ENCODE results near the gene NCAPD3.

Gene NCAPD3

DNA sequence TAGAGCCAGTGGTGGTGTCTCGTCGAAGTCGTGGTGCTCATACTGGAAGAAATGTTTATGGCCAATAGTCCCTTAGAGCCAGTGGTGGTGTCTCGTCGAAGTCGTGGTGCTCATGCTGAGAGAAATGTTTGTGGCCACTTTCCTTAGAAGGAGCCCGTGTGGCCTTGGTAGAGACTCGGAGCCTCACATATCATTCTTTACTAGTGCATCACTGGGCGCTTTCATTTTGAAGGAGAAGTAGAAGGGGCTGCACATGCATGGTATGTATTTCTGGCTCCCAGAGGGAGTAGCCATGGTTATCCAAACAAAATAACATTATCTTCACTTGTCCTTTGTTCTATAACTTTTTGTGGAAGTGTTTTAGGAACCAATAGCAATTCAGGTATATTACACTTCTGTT, 85.4 kb downstream of the NCAPD3 start:
- Histone ChIP-seq H3K36me3 (ENCODE audit: control insufficient read depth, insufficient read depth, low read length) (no peaks in the 10 kb centered on the region), H3K9me3 (ENCODE audit: control insufficient read depth, insufficient read depth, low read length) (peaks cover 3% of the 10 kb centered on the region), H3K9ac (ENCODE audit: low read depth, low read length) (no peak overlapping the region), H3K4me3 (ENCODE audit: low read depth, low read length) (no peak overlapping the region), H3K4me1 (ENCODE audit: control insufficient read depth, insufficient read depth, low read length) (peaks cover 3% of the 10 kb centered on the region), H3K27me3 (ENCODE audit: control insufficient read depth, insufficient read depth, low read length) (no peaks in the 10 kb centered on the region)

DNA sequence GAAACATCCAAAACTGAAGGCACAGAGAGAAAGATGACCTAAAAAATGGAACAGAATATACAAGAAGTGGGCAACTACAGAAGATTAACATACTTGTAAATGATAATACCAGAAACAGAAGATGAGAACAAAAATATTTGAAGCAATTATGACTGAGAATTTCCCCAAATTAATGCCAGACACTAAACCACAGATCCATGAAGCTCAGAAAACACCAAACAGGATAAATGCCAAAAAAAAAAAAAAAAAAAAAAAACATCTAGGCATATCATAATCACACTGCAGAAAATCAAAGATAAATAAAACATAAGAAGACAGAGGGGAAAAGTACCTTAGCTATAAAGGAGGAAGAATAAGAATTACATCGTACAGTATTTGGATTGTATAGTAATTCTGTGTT, 89.6 kb downstream of the NCAPD3 start:
- no peak overlapping the region for H3K4me3 ChIP-seq (ENCODE audit: low read depth, low read length)
- no peaks in the 10 kb centered on the region for H3K9me3 ChIP-seq (ENCODE audit: control insufficient read depth, insufficient read depth, low read length)
- H3K4me1 ChIP-seq (ENCODE audit: control insufficient read depth, insufficient read depth, low read length) = no peaks in the 10 kb centered on the region
- H3K27me3 ChIP-seq (ENCODE audit: control insufficient read depth, insufficient read depth, low read length) = no peaks in the 10 kb centered on the region
- no peaks in the 10 kb centered on the region for H3K36me3 ChIP-seq (ENCODE audit: control insufficient read depth, insufficient read depth, low read length)
- H3K9ac ChIP-seq (ENCODE audit: low read depth, low read length) = no peak overlapping the region

GRCh38 chr11:134132808-134133207, 91.0 kb downstream of the NCAPD3 start:
- Histone ChIP-seq H3K9ac (ENCODE audit: low read depth, low read length) (no peak overlapping the region), H3K36me3 (ENCODE audit: control insufficient read depth, insufficient read depth, low read length) (no peaks in the 10 kb centered on the region), H3K4me3 (ENCODE audit: low read depth, low read length) (no peak overlapping the region), H3K27me3 (ENCODE audit: control insufficient read depth, insufficient read depth, low read length) (no peaks in the 10 kb centered on the region), H3K4me1 (ENCODE audit: control insufficient read depth, insufficient read depth, low read length) (no peaks in the 10 kb centered on the region), H3K9me3 (ENCODE audit: control insufficient read depth, insufficient read depth, low read length) (no peaks in the 10 kb centered on the region)

DNA sequence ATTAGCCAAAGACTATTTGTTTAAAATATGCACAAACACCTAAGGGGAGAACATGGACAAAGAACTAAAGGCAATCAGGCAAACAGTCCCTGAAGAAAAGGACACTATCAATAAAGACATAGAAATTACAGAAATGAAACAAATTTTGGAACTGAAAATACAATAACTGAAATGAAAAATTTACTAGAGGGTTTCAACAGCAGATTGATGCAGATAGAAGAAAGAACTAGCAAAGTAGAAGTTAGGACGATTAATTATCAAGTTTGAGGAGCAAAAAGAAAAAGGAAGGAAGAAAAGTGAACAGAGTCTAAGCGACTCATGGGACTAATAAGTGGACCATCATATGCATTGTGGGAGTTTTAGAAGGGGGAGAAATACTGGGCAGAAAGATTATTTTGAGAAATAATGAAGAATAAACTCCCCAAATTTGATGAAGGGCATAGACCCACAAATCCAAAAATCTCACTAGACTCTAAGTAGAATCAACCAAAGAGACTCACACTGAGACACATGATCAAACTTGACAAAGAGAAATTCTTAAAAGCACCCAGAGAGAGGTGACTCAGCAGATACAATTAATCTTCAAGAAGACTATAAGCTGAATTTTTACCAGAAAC, 92.0 kb downstream of the NCAPD3 start:
- H3K36me3 ChIP-seq (ENCODE audit: control insufficient read depth, insufficient read depth, low read length) = no peaks in the 10 kb centered on the region
- no peak overlapping the region for H3K9ac ChIP-seq (ENCODE audit: low read depth, low read length)
- no peaks in the 10 kb centered on the region for H3K9me3 ChIP-seq (ENCODE audit: control insufficient read depth, insufficient read depth, low read length)
- H3K27me3 ChIP-seq (ENCODE audit: control insufficient read depth, insufficient read depth, low read length) = no peaks in the 10 kb centered on the region
- no peak overlapping the region for H3K4me3 ChIP-seq (ENCODE audit: low read depth, low read length)
- no peaks in the 10 kb centered on the region for H3K4me1 ChIP-seq (ENCODE audit: control insufficient read depth, insufficient read depth, low read length)

- H3K36me3 ChIP-seq (ENCODE audit: control insufficient read depth, insufficient read depth, low read length) = no peaks in the 10 kb centered on the region
- H3K9ac ChIP-seq (ENCODE audit: low read depth, low read length) = no peak overlapping the region
- no peak overlapping the region for H3K4me3 ChIP-seq (ENCODE audit: low read depth, low read length)
- no peaks in the 10 kb centered on the region for H3K9me3 ChIP-seq (ENCODE audit: control insufficient read depth, insufficient read depth, low read length)
- H3K27me3 ChIP-seq (ENCODE audit: control insufficient read depth, insufficient read depth, low read length) = peaks cover 9% of the 10 kb centered on the region
- H3K4me1 ChIP-seq (ENCODE audit: control insufficient read depth, insufficient read depth, low read length) = peaks cover 12% of the 10 kb centered on the region
These were observed 97.4 kb downstream of the NCAPD3 start for GRCh38 chr11:134126217-134126822.

GRCh38 chr11:134125507-134125906, 98.3 kb downstream of the NCAPD3 start:
- Histone ChIP-seq H3K9ac (ENCODE audit: low read depth, low read length) (no peak overlapping the region), H3K4me1 (ENCODE audit: control insufficient read depth, insufficient read depth, low read length) (peaks cover 16% of the 10 kb centered on the region), H3K4me3 (ENCODE audit: low read depth, low read length) (no peak overlapping the region), H3K27me3 (ENCODE audit: control insufficient read depth, insufficient read depth, low read length) (peaks cover 9% of the 10 kb centered on the region), H3K9me3 (ENCODE audit: control insufficient read depth, insufficient read depth, low read length) (no peaks in the 10 kb centered on the region), H3K36me3 (ENCODE audit: control insufficient read depth, insufficient read depth, low read length) (no peaks in the 10 kb centered on the region)

DNA sequence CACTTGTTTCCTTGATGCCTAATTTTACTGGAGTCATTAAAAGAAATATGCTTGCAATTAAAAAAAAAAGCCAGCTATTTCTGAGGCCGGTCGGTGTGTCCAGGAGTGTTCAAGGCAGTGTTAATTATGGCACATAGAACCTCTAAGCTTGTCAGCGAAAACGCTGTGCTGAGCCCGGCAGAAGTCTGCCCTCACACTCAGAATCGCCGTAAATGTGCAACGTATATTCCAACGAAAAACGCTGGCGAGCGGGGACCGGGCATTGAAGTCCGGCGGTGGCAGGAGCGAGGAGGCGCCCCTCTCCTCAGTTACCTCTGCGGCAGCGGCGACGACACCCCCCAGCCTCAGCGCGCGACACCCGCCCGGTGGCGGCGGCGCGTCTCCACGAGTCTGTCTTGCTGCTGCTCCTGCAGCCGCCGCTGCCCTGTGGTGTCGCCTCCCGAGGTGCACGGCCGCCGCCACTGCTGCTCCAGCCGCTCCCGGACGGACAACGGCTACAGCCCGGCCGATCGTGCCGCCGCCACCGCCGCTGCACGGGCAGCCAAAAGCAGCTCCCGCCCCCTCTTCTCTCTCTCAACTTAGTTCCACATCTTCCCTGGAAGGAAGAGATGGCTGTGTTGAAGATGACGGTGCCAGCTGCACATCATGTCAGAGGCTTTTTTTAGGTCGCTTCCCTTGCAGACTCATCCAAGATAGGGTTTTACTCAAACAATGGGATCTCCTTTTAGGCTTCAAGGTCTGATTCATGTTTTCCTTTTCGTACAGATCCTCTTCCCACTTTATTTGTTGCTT, 98.9 kb downstream of the NCAPD3 start:
- Histone ChIP-seq H3K36me3 (ENCODE audit: control insufficient read depth, insufficient read depth, low read length) (no peaks in the 10 kb centered on the region), H3K27me3 (ENCODE audit: control insufficient read depth, insufficient read depth, low read length) (peaks cover 9% of the 10 kb centered on the region), H3K4me3 (ENCODE audit: low read depth, low read length) (peak overlapping the region; percentile 40), H3K9ac (ENCODE audit: low read depth, low read length) (no peak overlapping the region), H3K9me3 (ENCODE audit: control insufficient read depth, insufficient read depth, low read length) (no peaks in the 10 kb centered on the region), H3K4me1 (ENCODE audit: control insufficient read depth, insufficient read depth, low read length) (peaks cover 17% of the 10 kb centered on the region)

GRCh38 chr11:134120921-134121526, 102.7 kb downstream of the NCAPD3 start:
- Histone ChIP-seq H3K4me3 (ENCODE audit: low read depth, low read length) (no peak overlapping the region), H3K9me3 (ENCODE audit: control insufficient read depth, insufficient read depth, low read length) (no peaks in the 10 kb centered on the region), H3K4me1 (ENCODE audit: control insufficient read depth, insufficient read depth, low read length) (peaks cover 14% of the 10 kb centered on the region), H3K9ac (ENCODE audit: low read depth, low read length) (no peak overlapping the region), H3K27me3 (ENCODE audit: control insufficient read depth, insufficient read depth, low read length) (peaks cover 9% of the 10 kb centered on the region), H3K36me3 (ENCODE audit: control insufficient read depth, insufficient read depth, low read length) (no peaks in the 10 kb centered on the region)

DNA sequence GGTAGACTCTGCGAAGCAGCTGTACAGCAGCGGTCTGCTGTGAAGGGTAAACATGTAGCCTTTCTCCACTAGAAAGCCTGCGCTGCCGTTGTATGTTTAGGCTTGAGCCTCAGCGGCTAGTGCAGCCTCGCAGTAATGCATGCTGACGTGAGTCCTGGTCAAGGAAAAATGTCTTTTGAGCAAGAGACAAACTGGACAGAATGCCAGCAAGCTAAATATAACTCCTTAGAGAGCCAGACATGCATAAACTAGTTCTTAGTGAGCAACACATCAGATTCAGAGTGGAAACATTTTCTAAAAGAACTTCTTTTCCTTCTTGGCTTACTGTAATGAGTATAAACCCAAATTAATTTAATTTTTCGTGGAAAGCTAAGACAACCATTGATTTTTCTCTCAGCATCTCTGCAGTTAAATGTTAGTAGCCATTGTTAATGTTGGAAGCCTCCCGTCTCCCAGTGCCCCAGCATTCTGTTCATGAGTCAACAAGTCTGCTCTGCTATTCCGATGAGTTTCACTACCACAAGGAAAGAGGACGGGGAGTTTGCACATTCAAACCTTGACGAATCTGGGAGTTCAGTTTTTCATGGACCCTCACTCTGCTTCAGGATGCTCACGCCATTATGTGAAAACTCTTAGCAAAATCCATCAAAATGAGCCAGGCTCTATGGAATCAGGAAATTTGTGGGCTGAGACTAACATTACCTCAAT, 103.5 kb downstream of the NCAPD3 start:
- Histone ChIP-seq H3K4me3 (ENCODE audit: low read depth, low read length) (no peak overlapping the region), H3K9me3 (ENCODE audit: control insufficient read depth, insufficient read depth, low read length) (no peaks in the 10 kb centered on the region), H3K4me1 (ENCODE audit: control insufficient read depth, insufficient read depth, low read length) (peaks cover 7% of the 10 kb centered on the region), H3K9ac (ENCODE audit: low read depth, low read length) (no peak overlapping the region), H3K36me3 (ENCODE audit: control insufficient read depth, insufficient read depth, low read length) (no peaks in the 10 kb centered on the region), H3K27me3 (ENCODE audit: control insufficient read depth, insufficient read depth, low read length) (peaks cover 9% of the 10 kb centered on the region)

DNA sequence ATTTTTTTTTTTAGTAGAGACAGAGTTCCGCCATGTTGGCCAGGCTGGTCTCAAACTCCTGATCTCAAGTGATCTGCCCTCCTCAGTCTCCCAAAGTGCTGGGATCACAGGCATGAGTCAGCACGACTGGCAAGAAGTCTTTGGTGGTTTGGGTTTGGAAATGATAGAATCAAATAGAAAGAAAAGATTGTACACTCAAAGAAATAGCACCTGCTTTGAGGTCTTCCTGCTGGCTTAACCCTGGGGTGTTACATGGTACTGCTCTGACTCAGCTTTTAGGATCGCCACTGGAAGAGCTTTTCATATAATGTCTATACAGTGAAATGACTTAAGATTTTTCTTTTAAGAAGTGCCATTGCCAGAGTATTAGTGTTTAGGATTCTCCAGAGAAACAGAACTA, 104.7 kb downstream of the NCAPD3 start:
- Histone ChIP-seq H3K4me1 (ENCODE audit: control insufficient read depth, insufficient read depth, low read length) (peaks cover 7% of the 10 kb centered on the region), H3K27me3 (ENCODE audit: control insufficient read depth, insufficient read depth, low read length) (peaks cover 3% of the 10 kb centered on the region), H3K4me3 (ENCODE audit: low read depth, low read length) (no peak overlapping the region), H3K9ac (ENCODE audit: low read depth, low read length) (no peak overlapping the region), H3K36me3 (ENCODE audit: control insufficient read depth, insufficient read depth, low read length) (no peaks in the 10 kb centered on the region), H3K9me3 (ENCODE audit: control insufficient read depth, insufficient read depth, low read length) (no peaks in the 10 kb centered on the region)

DNA sequence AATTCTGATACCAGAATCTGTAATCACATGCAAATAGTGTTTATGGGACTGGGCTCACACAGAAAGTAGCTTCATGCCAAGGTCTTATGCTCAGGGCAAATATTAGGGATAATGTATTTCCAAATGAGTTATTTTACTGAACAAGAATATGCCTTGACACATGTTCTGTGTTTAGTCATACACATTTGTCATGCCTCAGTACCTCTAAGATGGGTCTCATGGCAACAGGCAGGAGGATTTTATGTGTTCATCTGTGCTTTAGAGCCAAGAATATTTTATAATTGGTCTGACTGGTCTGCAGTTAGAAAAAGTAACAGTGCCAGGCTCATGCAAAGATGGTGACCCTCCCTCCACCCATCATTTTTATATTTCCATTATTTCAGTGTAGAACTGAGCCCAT, 105.8 kb downstream of the NCAPD3 start:
- H3K9me3 ChIP-seq (ENCODE audit: control insufficient read depth, insufficient read depth, low read length) = no peaks in the 10 kb centered on the region
- H3K9ac ChIP-seq (ENCODE audit: low read depth, low read length) = no peak overlapping the region
- H3K4me1 ChIP-seq (ENCODE audit: control insufficient read depth, insufficient read depth, low read length) = peaks cover 7% of the 10 kb centered on the region
- no peaks in the 10 kb centered on the region for H3K36me3 ChIP-seq (ENCODE audit: control insufficient read depth, insufficient read depth, low read length)
- no peak overlapping the region for H3K4me3 ChIP-seq (ENCODE audit: low read depth, low read length)
- no peaks in the 10 kb centered on the region for H3K27me3 ChIP-seq (ENCODE audit: control insufficient read depth, insufficient read depth, low read length)
